ENCODE data around the gene MYLK2. TPM values are rescaled to one million over a fixed set of nuclear protein-coding genes. Genes with fewer than 3 reads are reported as not detected.

MYLK2 gene
- total RNA-seq, 1 donor, result under 0.01 TPM

DNA sequence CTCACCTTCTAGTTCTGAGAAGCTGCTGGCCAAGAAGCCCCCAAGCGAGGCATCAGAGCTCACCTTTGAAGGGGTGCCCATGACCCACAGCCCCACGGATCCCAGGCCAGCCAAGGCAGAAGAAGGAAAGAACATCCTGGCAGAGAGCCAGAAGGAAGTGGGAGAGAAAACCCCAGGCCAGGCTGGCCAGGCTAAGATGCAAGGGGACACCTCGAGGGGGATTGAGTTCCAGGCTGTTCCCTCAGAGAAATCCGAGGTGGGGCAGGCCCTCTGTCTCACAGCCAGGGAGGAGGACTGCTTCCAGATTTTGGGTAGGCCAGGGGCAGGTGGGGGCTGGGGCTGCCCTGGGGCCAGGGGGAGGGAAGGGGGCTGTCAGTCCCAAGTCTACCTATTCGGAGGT, 2.3 kb downstream of the MYLK2 start:
- no peak overlapping the region for H3K4me3 ChIP-seq (ENCODE audit: low read depth, low read length)
- DNase-seq (ENCODE audit: low read depth), result no peak

DNA sequence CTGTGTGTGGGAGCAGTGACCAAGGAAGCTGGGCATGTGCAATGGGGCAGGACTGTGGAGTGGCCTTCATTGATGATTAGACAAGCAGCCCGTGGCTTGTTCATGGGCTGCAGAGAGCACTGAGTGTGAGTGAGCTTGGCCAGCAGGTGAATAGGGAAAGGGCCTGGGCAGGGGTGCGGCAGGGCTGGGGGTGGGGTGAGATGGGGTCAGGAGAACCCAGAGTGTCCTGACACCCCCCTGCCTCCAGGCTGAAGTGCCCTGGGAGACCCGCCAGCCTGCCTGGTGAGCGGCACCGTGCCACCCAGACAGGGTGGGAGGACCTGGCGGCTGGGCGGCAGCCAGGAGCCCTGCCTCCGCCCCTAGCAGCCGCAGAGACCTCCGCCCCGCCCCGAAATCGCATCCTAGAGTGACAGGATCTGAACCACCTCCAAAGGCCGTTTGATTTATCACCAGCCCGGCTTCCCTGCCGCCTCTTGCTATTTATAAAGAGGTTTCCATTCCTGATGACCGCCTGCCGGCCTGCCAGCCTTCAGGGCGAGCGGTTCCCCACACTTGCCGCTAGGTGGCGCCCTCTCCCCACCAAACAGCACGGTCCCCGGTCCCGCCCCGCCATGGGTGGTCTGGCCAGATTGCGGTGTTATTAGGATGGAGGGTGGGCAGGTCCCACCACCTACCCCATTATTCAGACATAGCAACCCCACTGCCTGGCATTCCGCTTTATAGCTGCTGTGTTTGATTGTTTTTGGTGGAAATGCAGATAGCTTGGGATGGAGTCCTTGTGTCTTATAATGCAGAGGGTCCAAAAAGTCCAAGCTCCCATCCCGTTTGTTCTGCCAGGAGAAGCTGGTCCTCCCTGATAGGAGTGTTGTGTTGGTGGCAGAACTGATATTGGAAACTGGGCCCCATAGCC, 3.5 kb downstream of the MYLK2 start:
- H3K4me3 ChIP-seq (ENCODE audit: low read depth, low read length), result no peak overlapping the region
- peak; percentile 61 for DNase-seq (ENCODE audit: low read depth)

More for the DNA sequence above, 2.3 kb downstream of the MYLK2 start:
- TF ChIP-seq, protein P1, sequence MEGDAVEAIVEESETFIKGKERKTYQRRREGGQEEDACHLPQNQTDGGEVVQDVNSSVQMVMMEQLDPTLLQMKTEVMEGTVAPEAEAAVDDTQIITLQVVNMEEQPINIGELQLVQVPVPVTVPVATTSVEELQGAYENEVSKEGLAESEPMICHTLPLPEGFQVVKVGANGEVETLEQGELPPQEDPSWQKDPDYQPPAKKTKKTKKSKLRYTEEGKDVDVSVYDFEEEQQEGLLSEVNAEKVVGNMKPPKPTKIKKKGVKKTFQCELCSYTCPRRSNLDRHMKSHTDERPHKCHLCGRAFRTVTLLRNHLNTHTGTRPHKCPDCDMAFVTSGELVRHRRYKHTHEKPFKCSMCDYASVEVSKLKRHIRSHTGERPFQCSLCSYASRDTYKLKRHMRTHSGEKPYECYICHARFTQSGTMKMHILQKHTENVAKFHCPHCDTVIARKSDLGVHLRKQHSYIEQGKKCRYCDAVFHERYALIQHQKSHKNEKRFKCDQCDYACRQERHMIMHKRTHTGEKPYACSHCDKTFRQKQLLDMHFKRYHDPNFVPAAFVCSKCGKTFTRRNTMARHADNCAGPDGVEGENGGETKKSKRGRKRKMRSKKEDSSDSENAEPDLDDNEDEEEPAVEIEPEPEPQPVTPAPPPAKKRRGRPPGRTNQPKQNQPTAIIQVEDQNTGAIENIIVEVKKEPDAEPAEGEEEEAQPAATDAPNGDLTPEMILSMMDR (IDR thresholded peaks at IDR 0.05; ENCODE audit: insufficient read depth, low read depth, low read length), result no peak

DNA sequence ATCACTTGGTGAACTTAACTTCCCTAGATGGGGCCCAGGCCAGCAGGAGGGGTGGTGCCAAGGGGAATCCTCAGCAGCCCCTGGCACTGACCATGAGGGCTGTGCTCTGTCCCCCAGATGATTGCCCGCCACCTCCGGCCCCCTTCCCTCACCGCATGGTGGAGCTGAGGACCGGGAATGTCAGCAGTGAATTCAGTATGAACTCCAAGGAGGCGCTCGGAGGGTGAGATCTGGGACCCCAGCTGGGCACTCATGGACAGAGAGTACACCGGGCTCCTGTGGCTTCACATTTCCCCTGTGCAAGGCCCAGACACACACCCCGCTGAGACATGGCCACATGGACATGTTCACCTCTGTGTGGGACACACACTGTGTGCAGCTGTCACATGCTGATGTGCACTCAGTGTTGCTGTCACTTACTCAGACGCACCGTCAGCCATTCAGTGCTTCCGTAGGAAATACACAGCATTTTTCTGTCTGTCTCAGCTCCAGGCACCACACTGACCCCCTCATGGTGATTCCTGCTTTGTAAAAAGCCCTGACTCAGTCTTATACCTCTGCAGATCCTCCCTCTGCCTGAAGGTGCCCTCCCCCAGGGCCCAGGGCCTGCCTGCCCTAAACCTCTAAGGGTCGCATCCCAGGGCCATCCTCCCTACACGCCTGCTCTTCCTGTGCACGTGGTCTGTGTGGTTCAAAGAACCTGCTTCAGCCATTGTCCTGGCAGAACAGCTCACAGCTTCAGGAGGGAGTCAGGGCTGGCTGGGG, 4.4 kb downstream of the MYLK2 start:
- TF ChIP-seq, protein P1 (IDR thresholded peaks at IDR 0.05; ENCODE audit: insufficient read depth, low read depth, low read length), result no peak
- DNase-seq (ENCODE audit: low read depth), result no peak

More for the DNA sequence above, 3.5 kb downstream of the MYLK2 start:
- TF ChIP-seq, protein P1 (IDR thresholded peaks at IDR 0.05; ENCODE audit: insufficient read depth, low read depth, low read length), result peak; percentile 97

DNA sequence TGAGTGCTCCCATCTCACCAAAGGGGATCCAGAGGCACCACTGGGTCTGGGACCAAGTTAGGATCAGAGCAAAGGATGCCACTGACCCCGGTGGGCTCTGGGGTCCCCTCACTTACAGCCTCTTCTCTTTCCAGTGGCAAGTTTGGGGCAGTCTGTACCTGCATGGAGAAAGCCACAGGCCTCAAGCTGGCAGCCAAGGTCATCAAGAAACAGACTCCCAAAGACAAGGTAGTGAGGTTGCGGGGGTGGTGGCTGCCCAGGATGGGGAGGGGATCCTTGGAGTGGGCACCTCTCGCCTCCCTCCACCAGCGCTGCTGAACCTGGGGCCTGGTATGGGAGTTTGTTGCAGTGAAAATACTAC, 4.9 kb downstream of the MYLK2 start:
- DNase-seq (ENCODE audit: low read depth), result no peak
- no peak overlapping the region for H3K4me3 ChIP-seq (ENCODE audit: low read depth, low read length)
- TF ChIP-seq, protein P1 (IDR thresholded peaks at IDR 0.05; ENCODE audit: insufficient read depth, low read depth, low read length), result no peak

More for the DNA sequence above, 4.4 kb downstream of the MYLK2 start:
- no peak overlapping the region for H3K4me3 ChIP-seq (ENCODE audit: low read depth, low read length)

DNA sequence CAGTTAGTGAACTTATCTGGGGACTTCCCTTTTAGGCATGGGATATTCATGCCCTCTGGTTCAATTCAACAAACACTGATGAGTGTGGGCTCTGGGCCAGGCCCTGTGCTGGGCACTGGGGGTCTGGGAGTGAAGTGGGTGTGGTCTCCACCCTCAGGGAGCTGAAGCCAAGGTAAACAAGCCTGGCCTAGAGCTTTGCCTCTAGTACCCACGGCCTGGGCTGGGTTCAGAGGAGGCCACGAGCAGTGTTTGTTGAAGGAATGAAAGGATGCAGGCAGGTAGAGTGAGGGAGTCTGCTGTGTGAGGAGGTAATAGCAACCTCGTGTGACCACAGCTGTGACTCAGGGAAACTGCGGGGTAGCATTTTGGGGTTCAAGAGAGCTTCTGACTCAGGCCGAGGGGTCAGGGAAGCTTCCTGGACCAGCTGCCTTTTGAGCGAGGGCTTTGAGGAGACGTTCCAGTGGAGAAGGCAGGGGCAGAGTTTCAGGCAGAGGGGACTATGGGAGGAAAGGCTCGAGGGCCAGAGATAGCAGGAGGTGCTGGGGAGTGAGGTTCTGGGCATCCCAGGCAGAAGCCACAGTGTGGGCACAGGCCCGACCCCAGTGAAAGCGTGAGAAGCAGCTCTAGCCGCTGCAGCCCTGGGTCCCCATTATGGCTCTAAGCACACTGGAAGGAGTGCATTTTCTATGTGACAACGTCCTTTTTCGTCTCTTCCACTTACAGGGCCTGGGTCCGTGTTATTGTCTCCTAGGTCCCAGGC, 5.6 kb downstream of the MYLK2 start:
- TF ChIP-seq, protein P1 (IDR thresholded peaks at IDR 0.05; ENCODE audit: insufficient read depth, low read depth, low read length), result no peak
- no peak overlapping the region for H3K4me3 ChIP-seq (ENCODE audit: low read depth, low read length)
- no peak for DNase-seq (ENCODE audit: low read depth)

DNA sequence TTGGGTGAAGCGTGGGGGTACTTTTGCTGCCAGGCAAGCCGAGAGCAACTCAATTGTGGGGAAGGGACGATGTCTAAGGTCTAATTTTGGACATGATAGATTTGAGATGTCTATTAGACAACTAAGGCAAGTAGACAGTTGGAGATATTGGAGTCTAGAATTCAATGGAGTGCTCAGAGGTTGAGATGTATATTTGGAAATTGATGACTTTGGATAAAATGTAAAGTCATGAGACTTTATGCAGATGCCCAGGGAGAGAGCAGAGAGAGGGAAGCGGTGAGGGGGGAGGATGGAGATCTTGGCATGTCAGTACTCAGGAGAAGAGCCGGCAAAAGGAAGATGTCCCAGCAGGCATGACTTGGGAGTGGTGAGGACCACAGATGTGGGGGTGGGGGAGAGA, 6.9 kb downstream of the MYLK2 start:
- H3K4me3 ChIP-seq (ENCODE audit: low read depth, low read length), result no peak overlapping the region
- TF ChIP-seq, protein P1 (IDR thresholded peaks at IDR 0.05; ENCODE audit: insufficient read depth, low read depth, low read length), result no peak
- no peak for DNase-seq (ENCODE audit: low read depth)
